PFSK-1 (cell line): ENCODE data around the gene C19orf12.

Experiments
- FOXP2 ChIP-seq: optimal IDR thresholded peaks from 2 replicates; pipeline ENCODE3; 2011; ENCODE audit warnings: borderline replicate concordance, control low read depth, inconsistent platforms; ENCODE audit not compliant: insufficient read depth; ENCODE audit errors: extremely low read length, extremely low read depth
- POLR2AphosphoS5 ChIP-seq: IDR thresholded peaks from 2 replicates; pipeline ENCODE4 v1.6.1; 2012; ENCODE audit warnings: low read depth, mild to moderate bottlenecking, control low read depth, low read length, moderate library complexity
- SIN3A ChIP-seq: IDR thresholded peaks from 2 replicates; pipeline ENCODE4 v1.6.1; 2012; ENCODE audit warnings: mild to moderate bottlenecking, low read length, moderate library complexity, borderline replicate concordance; ENCODE audit not compliant: insufficient read depth
- TAF1 ChIP-seq: IDR thresholded peaks from 2 replicates; pipeline ENCODE4 v1.6.1; 2012; ENCODE audit warnings: low read length, control low read depth, borderline replicate concordance; ENCODE audit not compliant: insufficient read depth
- TF ChIP-seq, protein P1 (sequence below), 2 experiments: IDR thresholded peaks; 2 replicates each; pipeline versions ENCODE4 v1.6.1 to v1.8.0; 2011 to 2012; ENCODE audit warnings: low read depth in 2 of 2, low read length in 2 of 2, control low read depth in 1 of 2, inconsistent platforms in 1 of 2, mild to moderate bottlenecking in 1 of 2, moderate library complexity in 1 of 2; ENCODE audit not compliant: insufficient read depth in 1 of 2

C19orf12 gene

DNA sequence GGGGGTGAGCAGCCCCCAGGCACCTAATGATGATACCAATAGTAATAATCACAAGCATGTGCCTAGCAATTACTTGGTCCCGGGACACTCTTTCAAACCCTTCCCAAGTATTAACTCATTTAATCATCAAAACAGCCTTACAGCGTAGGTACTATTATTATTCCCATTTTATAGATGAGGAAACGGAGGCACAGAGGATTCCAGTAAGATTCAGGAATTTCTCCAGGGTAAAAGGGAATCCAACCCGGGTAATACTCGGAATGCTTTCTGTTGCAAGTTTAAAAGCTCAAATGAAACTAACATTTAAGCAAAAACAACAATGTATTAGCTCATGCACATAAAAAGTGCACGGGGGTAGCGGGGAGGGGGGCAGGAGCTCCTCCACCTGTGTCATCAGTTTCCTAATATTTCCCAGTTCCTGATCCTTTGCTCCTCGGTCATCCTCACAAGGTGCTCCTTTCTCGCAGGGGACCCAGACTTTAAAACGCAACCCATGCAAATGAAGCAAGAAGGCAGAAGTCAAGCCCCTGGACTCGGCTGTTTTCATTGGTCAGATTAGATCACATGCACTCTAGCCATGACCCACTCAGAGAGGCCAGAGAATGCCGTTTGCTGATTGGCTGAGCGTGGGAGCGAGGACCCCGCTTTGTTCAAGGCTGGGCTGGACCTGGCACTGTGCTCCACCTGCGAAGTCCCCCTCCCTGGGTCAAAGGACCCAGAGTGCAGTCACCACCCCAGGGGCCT lies 38.3 kb upstream of the C19orf12 start:
- TF ChIP-seq, protein P1, sequence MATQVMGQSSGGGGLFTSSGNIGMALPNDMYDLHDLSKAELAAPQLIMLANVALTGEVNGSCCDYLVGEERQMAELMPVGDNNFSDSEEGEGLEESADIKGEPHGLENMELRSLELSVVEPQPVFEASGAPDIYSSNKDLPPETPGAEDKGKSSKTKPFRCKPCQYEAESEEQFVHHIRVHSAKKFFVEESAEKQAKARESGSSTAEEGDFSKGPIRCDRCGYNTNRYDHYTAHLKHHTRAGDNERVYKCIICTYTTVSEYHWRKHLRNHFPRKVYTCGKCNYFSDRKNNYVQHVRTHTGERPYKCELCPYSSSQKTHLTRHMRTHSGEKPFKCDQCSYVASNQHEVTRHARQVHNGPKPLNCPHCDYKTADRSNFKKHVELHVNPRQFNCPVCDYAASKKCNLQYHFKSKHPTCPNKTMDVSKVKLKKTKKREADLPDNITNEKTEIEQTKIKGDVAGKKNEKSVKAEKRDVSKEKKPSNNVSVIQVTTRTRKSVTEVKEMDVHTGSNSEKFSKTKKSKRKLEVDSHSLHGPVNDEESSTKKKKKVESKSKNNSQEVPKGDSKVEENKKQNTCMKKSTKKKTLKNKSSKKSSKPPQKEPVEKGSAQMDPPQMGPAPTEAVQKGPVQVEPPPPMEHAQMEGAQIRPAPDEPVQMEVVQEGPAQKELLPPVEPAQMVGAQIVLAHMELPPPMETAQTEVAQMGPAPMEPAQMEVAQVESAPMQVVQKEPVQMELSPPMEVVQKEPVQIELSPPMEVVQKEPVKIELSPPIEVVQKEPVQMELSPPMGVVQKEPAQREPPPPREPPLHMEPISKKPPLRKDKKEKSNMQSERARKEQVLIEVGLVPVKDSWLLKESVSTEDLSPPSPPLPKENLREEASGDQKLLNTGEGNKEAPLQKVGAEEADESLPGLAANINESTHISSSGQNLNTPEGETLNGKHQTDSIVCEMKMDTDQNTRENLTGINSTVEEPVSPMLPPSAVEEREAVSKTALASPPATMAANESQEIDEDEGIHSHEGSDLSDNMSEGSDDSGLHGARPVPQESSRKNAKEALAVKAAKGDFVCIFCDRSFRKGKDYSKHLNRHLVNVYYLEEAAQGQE (IDR thresholded peaks at IDR 0.05; ENCODE audit: insufficient read depth in 1 of 2, low read depth in 2 of 2, low read length in 2 of 2) = no peak
- no peak for TF ChIP-seq FOXP2
- no peak for TF ChIP-seq SIN3A
- TF ChIP-seq TAF1 = no peak
- TF ChIP-seq POLR2AphosphoS5 = no peak

DNA sequence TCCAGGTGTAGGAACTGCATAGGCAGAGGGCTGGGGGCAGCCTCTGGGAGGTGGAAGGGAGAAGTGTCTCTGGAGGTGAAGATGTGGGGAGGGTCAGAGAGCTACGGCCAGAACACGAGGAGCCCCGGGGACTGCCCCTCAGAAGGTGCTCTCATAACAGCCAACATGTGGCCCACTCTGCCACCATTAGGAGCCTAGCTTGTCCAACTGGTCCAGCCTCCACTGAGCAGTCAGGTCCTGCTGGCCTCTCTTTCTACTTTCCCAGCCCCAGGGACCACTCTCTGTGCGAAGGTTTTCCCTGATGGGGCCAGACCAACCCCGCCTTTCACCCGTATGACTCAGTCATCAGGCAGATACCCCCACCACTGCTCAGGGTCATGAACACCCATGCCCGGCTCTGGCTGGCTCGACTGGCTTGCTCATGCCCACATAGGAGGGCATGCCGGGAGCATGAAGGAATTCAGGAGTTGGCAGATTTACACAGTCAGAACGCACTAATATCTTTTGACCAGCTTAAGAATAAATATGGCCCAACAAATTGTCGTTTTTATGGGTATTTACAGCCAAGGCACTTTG lies 37.5 kb upstream of the C19orf12 start:
- TF ChIP-seq SIN3A (no peak), POLR2AphosphoS5 (no peak), TAF1 (no peak), FOXP2 (no peak)
- TF ChIP-seq, protein P1 (IDR thresholded peaks at IDR 0.05; ENCODE audit: insufficient read depth in 1 of 2, low read depth in 2 of 2, low read length in 2 of 2) = no peak

DNA sequence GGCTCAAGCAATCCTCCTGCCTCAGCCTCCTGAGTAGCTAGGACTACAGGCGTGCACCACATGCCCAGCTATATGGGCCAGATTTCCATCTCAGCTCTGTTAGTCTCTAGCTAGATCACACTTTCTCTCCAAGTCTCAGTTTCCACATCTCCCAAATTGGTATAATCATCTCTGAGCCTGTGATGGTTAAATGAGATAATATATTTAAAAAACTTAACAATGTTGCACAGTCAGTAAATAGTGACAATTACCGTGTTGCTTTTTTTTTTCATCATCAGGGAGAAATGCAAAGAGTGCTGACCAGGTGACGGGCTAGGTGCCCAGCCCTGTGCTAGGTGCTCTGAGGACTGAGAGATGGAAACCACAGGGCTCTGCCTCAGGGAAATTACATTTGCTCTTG lies 36.9 kb upstream of the C19orf12 start:
- TF ChIP-seq TAF1 (no peak), SIN3A (no peak), FOXP2 (no peak), POLR2AphosphoS5 (no peak)
- TF ChIP-seq, protein P1 (IDR thresholded peaks at IDR 0.05; ENCODE audit: insufficient read depth in 1 of 2, low read depth in 2 of 2, low read length in 2 of 2) = no peak

DNA sequence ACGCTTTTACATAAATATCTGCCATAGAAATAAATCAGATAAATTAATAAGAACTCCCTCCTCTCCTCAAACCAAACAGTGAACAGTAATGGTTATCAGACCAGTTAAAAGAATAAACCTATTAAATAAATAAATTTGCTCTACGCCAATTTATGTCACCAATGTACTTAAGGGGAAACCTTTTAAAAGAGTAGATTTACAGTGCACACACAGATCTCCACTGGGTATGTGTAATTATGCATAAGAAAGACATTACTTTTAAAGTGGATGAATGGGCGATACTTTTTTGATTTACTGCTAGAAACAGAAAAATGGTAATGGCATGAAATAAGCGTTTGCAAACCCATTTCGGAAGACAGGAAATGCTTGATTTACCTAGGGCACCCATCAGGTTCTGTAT lies 34.9 kb upstream of the C19orf12 start:
- TF ChIP-seq TAF1 (no peak), POLR2AphosphoS5 (no peak), SIN3A (no peak), FOXP2 (no peak)
- TF ChIP-seq, protein P1 (IDR thresholded peaks at IDR 0.05; ENCODE audit: insufficient read depth in 1 of 2, low read depth in 2 of 2, low read length in 2 of 2) = no peak
